ENCODE measurements around the gene INHBE.

Gene INHBE

GRCh38 chr12:57487597-57488401 is 32.7 kb downstream of the INHBE start, which contains the start of gene MARS1 (continued):
- TF ChIP-seq PBX3 (CRISPR knock-in tag; IDR thresholded peaks at IDR 0.05) (no peak), ZNF16 (tag by site-specific recombination; IDR thresholded peaks at IDR 0.05; ENCODE audit: low read depth) (no peak), ZNF777 (tag by site-specific recombination; IDR thresholded peaks at IDR 0.05; ENCODE audit: borderline replicate concordance) (no peak), CTCF (tag by site-specific recombination; IDR thresholded peaks at IDR 0.05) (peak; percentile 60), ZNF549 (tag by site-specific recombination; IDR thresholded peaks at IDR 0.05) (no peak), KLF16 (tag by site-specific recombination; IDR thresholded peaks at IDR 0.05) (peak; percentile 28; the same call in 1 of the 2 replicates), ZNF112 (tag by site-specific recombination; IDR thresholded peaks at IDR 0.05) (no peak), IKZF3 (tag by site-specific recombination; IDR thresholded peaks at IDR 0.05) (no peak), GFI1B (tag by site-specific recombination; IDR thresholded peaks at IDR 0.05) (no peak), ZNF501 (tag by site-specific recombination; IDR thresholded peaks at IDR 0.05) (peak; percentile 72; the same call in 1 of the 2 replicates), ZFP3 (tag by site-specific recombination; IDR thresholded peaks at IDR 0.05; ENCODE audit: low read depth) (no peak), ZFP37 (tag by site-specific recombination; IDR thresholded peaks at IDR 0.05) (no peak), ZNF324 (tag by site-specific recombination; IDR thresholded peaks at IDR 0.05) (peak; percentile 85), ZNF223 (tag by site-specific recombination; IDR thresholded peaks at IDR 0.05) (no peak), PRDM2 (tag by site-specific recombination; IDR thresholded peaks at IDR 0.05; ENCODE audit: borderline replicate concordance) (no peak), ZNF354C (tag by site-specific recombination; IDR thresholded peaks at IDR 0.05; ENCODE audit: borderline replicate concordance, low read depth) (0 out of 2 replicates have a peak, but pooled peaks have one; percentile 29), ZFHX2 (tag by site-specific recombination; conservative IDR thresholded peaks at IDR 0.05) (peak; percentile 10; the same call in 1 of the 2 replicates), SCRT1 (tag by site-specific recombination; IDR thresholded peaks at IDR 0.05; ENCODE audit: borderline replicate concordance) (no peak), ZXDB (tag by site-specific recombination; IDR thresholded peaks at IDR 0.05) (peak; percentile 66; the same call in 1 of the 2 replicates), ZNF830 (tag by site-specific recombination; IDR thresholded peaks at IDR 0.05; ENCODE audit: low read depth) (no peak), SCRT2 (tag by site-specific recombination; IDR thresholded peaks at IDR 0.05) (no peak), REPIN1 (tag by site-specific recombination; IDR thresholded peaks at IDR 0.05; ENCODE audit: low read depth) (no peak)
- TF ChIP-seq, protein P1, sequence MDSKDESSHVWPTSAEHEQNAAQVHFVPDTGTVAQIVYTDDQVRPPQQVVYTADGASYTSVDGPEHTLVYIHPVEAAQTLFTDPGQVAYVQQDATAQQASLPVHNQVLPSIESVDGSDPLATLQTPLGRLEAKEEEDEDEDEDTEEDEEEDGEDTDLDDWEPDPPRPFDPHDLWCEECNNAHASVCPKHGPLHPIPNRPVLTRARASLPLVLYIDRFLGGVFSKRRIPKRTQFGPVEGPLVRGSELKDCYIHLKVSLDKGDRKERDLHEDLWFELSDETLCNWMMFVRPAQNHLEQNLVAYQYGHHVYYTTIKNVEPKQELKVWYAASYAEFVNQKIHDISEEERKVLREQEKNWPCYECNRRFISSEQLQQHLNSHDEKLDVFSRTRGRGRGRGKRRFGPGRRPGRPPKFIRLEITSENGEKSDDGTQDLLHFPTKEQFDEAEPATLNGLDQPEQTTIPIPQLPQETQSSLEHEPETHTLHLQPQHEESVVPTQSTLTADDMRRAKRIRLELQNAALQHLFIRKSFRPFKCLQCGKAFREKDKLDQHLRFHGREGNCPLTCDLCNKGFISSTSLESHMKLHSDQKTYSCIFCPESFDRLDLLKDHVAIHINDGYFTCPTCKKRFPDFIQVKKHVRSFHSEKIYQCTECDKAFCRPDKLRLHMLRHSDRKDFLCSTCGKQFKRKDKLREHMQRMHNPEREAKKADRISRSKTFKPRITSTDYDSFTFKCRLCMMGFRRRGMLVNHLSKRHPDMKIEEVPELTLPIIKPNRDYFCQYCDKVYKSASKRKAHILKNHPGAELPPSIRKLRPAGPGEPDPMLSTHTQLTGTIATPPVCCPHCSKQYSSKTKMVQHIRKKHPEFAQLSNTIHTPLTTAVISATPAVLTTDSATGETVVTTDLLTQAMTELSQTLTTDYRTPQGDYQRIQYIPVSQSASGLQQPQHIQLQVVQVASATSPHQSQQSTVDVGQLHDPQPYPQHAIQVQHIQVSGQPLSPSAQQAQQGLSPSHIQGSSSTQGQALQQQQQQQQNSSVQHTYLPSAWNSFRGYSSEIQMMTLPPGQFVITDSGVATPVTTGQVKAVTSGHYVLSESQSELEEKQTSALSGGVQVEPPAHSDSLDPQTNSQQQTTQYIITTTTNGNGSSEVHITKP (tag by site-specific recombination; IDR thresholded peaks at IDR 0.05): peak; percentile 83
- TF ChIP-seq, protein P2, sequence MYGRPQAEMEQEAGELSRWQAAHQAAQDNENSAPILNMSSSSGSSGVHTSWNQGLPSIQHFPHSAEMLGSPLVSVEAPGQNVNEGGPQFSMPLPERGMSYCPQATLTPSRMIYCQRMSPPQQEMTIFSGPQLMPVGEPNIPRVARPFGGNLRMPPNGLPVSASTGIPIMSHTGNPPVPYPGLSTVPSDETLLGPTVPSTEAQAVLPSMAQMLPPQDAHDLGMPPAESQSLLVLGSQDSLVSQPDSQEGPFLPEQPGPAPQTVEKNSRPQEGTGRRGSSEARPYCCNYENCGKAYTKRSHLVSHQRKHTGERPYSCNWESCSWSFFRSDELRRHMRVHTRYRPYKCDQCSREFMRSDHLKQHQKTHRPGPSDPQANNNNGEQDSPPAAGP (tag by site-specific recombination; IDR thresholded peaks at IDR 0.05): no peak; the same call in 1 of the 2 replicates

Data from HEK293 (cell line).